NT2/D1 (cell line): ENCODE data around the gene NSDHL.

Source experiments
- YY1 ChIP-seq: IDR thresholded peaks from 2 replicates; pipeline ENCODE4 v1.6.1; 2011; ENCODE audit not compliant: insufficient read length, insufficient read depth
- ZNF274 ChIP-seq: IDR thresholded peaks from 2 replicates; pipeline ENCODE4 v1.6.1; 2011; ENCODE audit warnings: mild to moderate bottlenecking, low read depth, low read length

- TF ChIP-seq ZNF274 (no peak), YY1 (no peak)
These were observed 66.6 kb downstream of the NSDHL start, which contains the start of gene ZNF185 for GRCh38 chrX:152897222-152898131.
